NCI-H345 (cell line): Measurements from ENCODE around the gene ACBD6.

Experiments used
- DNase-seq: peaks from one replicate; lab custom pipeline; 2025; lab: John Stamatoyannopoulos, UW

ACBD6 gene

GRCh38 chr1:180369061-180369460, 133.3 kb downstream of the ACBD6 start:
- no peak for DNase-seq

GRCh38 chr1:180366371-180367068, 135.9 kb downstream of the ACBD6 start:
- DNase-seq = no peak

- DNase-seq = no peak
Observed at GRCh38 chr1:180365039-180365438, 137.3 kb downstream of the ACBD6 start.

DNA sequence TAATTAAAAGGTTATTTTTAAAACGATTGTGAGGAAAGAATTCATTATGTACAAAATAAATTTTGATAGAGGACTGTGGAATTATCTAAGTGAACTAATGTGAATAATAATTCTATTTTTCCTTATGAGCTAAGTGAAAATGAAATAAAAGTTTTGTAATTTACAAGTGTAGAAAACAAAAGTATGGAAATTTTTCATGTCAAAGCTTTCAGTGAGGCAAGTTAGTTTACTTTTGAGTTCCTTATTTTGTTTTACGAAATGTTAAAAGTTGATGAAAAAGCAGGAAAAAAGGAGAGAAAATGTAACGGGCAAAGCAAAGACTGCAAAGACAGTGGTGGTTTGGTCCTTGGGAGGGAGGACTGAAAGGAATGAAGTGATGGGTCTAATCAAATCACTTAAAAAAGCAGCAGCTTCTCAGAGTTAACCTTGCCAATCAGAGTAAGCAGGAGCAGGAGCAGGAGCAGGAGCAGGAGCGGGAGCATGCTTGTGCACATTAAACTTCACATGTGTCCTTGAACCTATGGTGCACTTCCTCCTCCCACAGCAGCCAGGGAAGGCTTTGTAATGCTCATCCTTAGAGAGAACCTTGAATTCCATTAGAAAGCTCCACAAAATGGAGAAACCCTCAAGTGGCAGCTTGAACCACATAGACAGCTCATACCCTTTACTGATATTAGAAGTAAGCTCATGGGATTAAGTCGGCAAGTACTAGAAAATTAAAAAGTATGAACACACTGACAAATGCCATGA, 139.0 kb downstream of the ACBD6 start:
- DNase-seq = no peak

DNA sequence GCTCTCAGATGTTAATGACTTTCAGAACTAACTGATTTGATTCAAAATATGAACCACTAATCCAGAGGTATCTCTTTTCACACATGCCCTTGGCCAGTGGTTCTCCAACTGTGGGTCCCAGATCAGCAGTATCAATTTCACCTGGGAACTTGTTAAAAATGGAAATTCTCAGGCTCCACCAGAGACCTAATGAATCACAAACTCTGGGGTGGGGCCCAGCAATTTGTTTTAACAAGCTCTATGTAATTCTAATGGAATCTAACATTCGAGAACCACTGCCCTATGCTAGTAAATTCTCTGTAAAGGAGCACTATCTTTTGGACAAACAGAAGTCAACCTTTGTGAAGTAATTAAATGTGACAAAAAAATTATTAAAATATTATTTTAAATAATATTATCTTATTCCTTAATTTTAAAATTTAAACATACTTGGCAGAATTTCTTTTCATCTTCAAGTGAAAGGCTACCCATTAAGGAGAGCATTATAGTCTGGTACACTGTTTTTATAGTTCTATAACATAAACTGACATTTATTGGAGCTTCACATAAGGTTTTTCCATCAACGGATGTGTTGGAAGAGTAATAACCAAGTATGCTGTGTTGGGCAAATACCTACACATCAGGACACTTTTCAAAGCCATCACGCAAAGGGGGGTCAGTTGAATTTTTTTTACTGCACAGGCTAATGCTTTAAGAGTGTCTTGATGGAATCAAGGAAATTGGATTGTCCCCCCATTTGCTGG, 141.9 kb downstream of the ACBD6 start:
- DNase-seq = no peak

GRCh38 chr1:180358649-180359048, 143.7 kb downstream of the ACBD6 start:
- DNase-seq = no peak

DNA sequence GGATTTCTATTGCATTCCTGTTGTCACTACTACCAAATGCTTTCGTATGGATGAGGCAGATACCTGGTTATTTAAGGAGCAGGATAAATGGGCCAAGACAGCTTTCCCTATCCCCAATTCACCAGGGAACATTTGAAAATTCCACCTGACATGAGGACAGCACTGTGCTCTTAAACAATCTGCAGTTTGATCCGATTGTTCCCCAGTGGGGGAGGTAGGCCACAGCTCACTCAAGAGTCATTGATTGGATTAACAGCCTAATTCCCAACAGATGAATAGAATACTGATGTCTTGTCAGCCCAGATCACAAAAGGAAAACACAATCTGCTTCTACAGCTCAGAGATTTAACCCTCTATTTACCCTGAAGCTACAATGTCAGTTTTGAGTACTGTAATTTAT, 148.4 kb downstream of the ACBD6 start:
- DNase-seq = no peak

GRCh38 chr1:180352588-180352987, 149.8 kb downstream of the ACBD6 start:
- DNase-seq = no peak

DNA sequence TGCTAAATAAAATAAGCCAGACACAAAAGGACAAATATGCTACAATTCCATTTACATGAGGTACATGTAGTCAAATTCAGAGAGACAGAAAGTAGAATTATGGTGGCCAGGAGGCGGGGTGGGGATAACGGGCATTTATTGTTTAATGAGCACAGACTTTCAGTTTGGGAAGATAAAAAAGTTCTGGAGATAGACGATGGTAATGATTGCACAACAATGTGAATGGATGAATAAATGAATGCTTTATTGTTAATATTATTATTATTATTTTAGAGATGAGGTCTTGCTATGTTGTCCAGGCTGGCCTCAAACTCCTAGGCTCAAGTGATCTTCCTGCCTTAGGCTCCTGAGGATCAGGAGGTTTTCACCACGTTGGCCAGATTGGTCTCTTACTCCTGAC, 150.4 kb downstream of the ACBD6 start:
- no peak for DNase-seq

DNA sequence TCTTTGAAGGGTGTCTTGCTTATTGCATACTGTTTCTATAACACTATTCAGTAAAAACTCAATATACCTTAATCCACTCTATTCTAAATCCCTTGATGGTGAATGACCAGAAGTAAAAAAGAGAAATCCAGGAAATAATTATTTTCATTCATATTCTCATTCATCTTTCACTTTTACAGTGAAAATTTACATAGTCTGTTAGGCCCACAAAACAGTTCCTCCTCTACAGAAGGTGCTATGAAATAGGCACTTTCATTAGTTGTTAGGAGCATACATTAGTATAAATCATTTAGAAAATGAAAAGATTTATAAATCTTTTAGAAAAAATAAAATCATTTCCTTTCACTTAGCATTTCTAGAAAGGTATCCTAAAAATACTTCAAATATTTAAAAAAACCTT, 157.2 kb downstream of the ACBD6 start:
- no peak for DNase-seq

DNA sequence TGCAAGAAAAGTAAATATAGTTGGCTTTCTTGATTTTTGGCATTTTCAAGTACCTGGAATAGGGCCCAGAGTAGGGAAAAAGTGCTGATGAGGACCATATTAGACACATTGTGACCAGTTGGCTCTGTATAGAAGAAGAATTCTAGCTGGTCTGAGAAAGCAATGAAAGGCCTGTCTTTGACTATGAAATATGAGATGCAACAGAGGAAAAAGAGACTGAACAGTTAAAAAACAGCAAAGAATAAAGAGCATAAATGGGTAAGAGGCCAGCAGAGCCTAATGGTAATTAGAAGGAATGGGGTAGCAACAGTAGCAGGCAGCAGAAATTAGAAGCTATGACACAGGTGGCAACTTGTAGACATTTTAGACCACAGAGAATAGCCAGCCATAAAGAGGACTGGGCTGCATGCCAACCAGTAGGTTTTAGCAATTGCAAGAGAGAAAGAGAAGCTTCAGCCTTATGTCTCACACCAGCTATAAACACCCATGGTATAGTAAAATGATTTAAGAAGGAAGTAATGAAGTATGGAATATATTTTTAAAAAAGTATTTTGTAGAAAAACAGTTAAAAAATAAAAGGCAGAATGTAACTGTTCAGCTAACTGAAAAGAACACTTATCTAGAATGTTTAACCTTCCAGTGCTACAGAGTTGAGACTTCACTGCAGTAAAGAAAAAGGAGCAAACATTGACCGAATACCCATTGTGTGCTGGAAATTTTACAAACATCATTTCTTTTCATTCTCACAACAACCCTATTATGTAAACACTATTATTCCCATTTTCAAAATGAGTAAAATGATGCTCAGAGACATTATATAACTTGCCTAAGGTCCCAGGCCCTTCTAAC, 158.2 kb downstream of the ACBD6 start:
- peak; percentile 89 for DNase-seq

- no peak for DNase-seq
Observed at GRCh38 chr1:180327089-180327488, 175.3 kb downstream of the ACBD6 start.

GRCh38 chr1:180312926-180313325, 189.5 kb downstream of the ACBD6 start:
- no peak for DNase-seq

DNA sequence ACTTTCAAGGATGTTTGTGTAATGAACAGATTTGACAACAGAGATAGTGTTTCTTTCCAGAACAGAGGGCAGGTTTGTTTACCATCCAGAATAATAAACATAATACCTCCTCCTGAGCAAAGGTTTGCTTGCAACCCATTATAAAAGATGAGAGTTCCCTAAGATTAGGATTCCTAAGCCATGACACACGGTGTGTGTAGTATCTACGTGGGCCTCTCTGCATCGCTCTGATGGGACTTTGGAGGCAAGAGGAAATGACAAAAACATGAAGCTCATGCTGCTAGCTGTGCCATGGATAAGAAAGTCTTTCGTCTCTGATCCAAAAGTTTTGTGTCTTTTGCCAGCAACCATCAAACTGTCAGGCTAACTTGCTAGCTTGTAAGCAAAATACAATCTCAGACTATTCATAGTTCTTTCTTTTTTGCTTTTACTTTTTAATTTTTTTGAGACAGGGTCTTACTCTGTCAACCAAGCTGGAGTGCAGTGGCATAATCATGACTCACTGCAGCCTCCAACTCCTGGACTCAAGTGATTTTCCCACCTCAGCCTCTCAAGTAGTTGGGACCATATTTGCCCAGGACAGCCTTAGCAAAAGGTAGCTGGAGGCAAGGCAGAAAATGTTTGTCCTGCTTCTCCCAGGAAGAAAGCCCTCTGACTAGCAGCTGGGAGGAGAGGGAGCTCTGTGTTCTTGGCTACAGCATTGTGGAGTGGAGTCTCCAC, 191.2 kb downstream of the ACBD6 start:
- DNase-seq = no peak

DNA sequence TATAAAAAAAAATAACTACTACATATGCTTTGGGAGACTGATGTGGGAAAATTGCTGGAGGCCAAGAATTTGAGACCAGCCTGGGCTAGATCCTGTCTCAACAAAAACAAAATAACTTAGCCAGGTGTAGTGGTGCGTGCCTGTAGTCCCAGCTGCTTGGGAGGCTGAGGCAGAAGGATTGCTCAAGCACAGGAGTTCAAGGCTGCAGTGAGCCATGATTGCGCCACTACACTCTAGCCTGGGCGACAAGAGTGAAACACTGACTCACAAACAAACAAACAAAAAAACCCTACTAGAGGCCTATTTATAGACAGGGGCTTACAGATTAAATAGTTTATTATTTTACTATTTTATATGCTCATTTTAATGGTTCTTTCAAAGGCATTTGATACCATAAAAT, 192.3 kb downstream of the ACBD6 start:
- no peak for DNase-seq

- no peak for DNase-seq
Observed at GRCh38 chr1:180309338-180309737, 193.0 kb downstream of the ACBD6 start.

- no peak for DNase-seq
Observed at GRCh38 chr1:180301135-180301742, 201.1 kb downstream of the ACBD6 start.

GRCh38 chr1:180299479-180300221, 202.7 kb downstream of the ACBD6 start:
- DNase-seq = no peak

DNA sequence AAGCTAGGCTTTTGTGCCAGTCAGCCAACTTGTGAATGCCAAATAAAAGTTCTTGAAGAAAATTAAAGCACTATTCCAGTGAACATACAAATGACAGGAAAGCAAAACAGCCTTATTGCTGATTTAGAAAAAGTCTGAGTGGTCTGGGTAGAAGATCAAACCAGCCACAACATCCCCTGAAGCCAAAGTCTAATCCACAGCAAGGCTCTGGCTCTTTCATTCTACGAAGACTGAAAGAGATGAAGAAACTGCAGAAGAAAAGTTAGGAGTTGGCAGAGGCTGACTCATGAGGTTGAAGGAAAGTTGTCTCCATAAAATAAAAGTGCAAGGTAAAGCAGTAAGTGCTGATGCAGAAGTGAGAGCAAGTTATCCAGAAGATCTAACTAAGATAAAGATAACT, 206.4 kb downstream of the ACBD6 start:
- no peak for DNase-seq

DNA sequence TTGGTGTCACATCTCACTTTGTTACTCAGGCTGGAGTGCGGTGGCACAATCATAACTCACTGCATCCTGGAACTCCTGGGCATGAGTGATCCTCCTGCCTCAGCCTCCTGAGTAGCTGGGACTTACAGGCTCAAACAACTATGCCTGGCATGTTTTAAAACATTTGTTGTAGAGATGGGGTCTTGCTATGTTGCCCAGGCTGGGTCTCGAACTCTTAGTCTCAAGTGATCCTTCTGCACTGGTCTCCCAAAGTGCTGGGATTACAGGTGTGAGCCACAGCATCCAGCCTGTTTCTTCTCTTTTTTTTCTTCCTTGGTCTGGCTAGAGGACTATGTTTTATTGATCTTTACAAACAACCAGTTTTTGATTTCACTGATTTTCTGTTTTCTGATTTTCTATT, 207.7 kb downstream of the ACBD6 start:
- DNase-seq = no peak
